KOPT-K1 (cell line): Measurements from ENCODE around the gene INPP5A.

Source experiments
- H3K27ac ChIP-seq: fragments of 200-600 bp; sonication (generic); 2 replicates; pipeline ENCODE4 v1.5.1; 2016; ENCODE audit warnings: antibody characterized with exemption, mild to moderate bottlenecking, low read depth, low read length; ENCODE audit not compliant: poor library complexity, severe bottlenecking
- H3K36me3 ChIP-seq: fragments of 200-600 bp; sonication (generic); 2 replicates; pipeline ENCODE4 v1.5.1; 2017; ENCODE audit warnings: antibody characterized with exemption, mild to moderate bottlenecking, low read length, moderate library complexity; ENCODE audit not compliant: insufficient read depth
- H3K9me3 ChIP-seq: fragments of 200-600 bp; sonication (generic); 2 replicates; pipeline ENCODE4 v1.5.1; 2017; ENCODE audit warnings: antibody characterized with exemption, low read length, mild to moderate bottlenecking; ENCODE audit not compliant: insufficient read depth, poor library complexity, severe bottlenecking

The INPP5A gene

DNA sequence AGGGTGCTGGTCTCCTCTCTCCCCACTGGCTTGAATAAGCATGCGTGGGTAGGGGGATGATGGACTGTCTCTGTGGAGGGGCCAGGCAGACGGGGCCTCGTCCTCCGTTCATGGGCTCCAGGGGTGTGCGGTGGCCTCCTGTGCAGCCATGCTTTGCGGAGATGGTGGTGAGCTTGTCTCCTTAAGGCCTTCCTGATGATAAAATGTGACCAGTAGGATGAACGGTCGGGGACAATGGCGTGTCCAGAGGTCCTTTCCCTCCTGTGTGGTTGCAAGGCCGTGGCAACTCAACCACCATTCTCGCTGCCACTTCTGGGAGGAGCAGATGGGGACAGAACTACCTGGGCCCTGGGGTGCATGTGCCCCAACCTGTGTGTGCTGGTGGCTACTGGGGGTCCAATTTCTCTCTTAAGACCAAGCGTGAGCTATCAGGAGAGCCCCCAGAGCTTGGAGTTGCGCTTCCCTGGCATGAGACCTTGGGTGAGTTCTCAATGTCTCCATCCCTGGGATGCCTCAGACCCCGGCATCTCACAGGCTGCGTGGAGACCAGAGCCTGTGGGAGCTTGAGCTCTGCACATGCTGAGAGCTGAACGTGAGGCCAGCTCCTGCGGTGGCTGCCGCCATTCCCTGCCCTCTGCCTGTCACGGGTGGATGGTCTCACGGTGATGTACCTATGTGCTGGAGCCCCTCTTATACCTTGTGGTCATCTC is 112.2 kb downstream of the INPP5A start:
- Histone ChIP-seq H3K27ac (no peak overlapping the region), H3K36me3 (0 out of 2 replicates have a peak, but pooled peaks cover 11% of the 10 kb centered on the region), H3K9me3 (no peaks in the 10 kb centered on the region)

DNA sequence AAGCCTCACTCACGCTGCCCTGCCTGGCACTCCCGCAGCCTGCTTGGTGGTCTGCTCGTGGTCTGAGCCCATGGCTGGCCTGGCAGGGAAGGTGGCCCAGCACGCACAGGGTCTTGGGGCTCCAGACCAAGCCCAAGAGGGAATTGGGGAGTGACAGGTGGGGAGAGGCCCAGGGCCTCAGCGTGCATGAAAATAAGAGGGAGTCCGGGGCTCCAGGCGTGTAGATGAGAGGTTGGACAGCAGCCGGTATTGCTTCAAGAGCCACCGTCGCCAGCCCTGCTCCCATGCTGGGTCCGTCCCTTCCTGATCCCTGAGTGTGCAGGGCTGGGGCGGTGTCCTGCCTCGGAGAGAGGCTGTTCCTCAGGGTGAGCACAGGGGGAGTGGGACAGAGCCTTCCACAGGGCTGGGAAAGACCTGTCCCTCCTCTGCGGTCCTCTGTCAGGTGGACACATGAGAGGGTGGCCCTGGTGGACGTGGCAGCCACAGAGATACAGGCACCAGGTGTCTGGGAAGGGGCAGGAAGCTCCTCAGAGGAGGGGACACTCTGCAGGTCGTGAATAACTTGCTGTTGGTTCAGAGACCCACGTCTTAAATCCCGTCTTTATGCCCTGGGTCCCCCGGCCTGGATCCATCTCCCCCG is 113.1 kb downstream of the INPP5A start:
- no peaks in the 10 kb centered on the region for H3K9me3 ChIP-seq
- H3K36me3 ChIP-seq, result 0 out of 2 replicates have a peak, but pooled peaks cover 11% of the 10 kb centered on the region
- H3K27ac ChIP-seq, result no peak overlapping the region

DNA sequence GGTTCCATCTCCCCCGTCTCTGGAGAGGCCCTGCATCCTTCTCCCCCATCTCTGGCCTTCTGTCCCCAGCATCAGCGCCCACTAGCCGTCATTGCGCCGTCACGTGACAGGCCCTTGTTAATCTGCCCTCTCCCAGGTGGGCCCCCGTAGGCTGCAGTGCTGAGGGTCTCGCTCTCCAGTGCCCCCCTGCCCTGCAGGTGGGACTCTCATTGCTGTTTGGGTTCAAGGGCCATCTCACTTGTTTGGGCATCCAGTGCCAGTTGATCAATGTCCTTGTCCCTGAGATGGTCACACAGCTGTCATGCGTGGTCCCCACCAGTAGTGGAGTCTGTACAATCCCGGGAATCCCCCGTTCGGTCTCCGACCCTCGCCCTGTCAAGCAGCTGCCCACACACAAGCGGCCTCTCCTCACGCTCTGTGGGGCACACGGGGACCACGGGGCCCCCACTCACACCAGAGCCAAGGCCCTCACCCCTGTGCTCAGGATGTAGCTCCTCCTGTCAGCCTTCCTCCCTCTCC is 114.0 kb downstream of the INPP5A start:
- no peak overlapping the region for H3K27ac ChIP-seq
- no peaks in the 10 kb centered on the region for H3K9me3 ChIP-seq
- 0 out of 2 replicates have a peak, but pooled peaks cover 11% of the 10 kb centered on the region for H3K36me3 ChIP-seq

DNA sequence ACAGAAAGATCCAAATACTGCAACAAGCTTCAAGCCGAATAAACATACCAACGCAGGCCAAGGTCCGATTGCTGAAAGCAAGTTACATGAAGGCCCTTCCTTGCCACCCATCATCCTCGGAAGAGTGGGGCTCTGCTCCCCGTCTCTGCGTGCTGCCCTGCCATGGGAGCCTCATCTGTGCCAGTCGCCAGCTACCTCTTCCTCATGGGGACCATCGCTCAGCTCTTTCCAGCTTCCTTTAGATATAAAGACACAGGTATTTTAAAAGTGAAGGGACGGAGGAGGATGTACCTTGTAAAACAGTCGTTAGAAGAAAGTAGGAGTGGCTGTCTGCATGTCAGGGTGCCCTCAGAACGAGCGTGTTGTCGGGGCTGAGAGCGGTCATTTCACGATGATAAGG is 114.9 kb downstream of the INPP5A start:
- H3K36me3 ChIP-seq, result 0 out of 2 replicates have a peak, but pooled peaks cover 11% of the 10 kb centered on the region
- H3K9me3 ChIP-seq, result no peaks in the 10 kb centered on the region
- no peak overlapping the region for H3K27ac ChIP-seq

DNA sequence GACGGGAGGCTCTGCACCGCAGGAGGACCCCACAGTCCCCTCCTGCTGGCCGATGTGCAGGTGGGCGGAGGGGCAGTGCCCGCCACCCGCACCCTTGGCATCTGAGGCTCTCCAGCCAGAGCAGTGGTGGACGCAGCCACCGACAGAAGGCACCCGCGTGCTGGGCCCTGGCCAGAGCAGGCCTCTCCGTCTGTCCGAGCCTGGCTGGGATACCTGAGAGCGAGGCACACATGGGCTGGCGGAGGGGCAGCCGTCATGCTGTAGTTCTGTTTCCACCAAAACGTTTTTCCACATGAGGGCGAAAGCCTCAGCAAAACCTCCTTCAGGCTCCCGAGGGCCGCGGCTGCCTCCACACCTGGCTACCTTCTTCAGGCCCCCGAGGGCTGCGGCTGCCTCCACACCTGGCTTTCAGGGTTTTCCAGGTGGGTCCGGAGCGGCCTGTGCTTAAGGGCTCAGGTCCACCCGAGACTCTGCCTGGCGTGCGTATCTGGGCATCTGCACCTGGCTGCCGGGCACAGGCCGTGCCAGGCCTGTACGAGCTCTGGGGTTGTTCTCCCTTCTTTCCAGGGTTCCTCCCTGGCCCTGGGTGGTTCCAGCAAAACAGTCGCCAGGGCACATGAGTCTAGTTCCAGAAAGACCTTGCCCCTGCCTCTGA is 115.5 kb downstream of the INPP5A start:
- no peaks in the 10 kb centered on the region for H3K9me3 ChIP-seq
- no peak overlapping the region for H3K27ac ChIP-seq
- 0 out of 2 replicates have a peak, but pooled peaks cover 11% of the 10 kb centered on the region for H3K36me3 ChIP-seq

DNA sequence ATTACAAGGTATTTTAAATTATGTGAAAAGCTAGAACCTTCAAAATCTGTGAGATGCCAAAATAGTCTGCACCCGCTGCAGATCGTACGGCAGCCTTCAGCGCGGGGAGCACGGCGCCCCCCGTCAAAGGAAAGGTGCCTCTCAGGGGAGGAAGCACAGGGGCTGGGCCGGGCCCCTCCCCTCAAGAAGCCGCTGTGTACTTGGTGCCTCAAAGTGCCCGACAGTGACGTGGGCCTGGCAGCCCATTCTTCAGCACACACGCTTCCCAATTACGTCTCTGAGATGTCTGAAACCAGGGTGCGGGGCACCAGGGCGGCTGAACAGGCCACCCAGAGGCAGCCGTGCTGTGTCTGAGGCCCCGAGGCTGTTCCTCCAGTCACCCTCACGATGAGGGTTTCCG is 116.1 kb downstream of the INPP5A start:
- Histone ChIP-seq H3K9me3 (no peaks in the 10 kb centered on the region), H3K36me3 (peaks cover 13% of the 10 kb centered on the region; the same call in 1 of the 2 replicates), H3K27ac (no peak overlapping the region)

DNA sequence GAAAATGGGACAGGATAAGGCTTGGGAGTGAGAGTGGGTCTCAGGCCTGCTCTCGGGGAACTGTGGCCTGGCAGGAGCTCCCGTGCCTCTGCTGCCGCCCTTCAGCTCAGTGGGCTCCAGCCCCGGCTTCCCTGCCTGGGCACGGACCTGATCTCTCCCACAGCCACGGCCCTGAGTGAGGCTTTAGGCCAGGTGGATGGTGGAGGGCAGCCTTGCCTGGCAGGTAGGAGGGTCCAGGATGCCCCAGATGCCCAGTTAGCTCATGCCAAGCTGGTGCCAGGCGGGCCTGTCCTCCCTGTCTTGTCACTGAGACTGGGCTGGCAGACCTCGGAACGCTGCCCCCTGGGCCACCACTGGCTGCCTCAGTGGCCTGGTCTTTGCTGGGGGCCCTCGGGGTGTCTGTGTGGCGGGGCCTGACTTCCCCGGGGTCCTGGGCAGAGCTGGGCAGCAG is 116.6 kb downstream of the INPP5A start:
- Histone ChIP-seq H3K9me3 (no peaks in the 10 kb centered on the region), H3K36me3 (peaks cover 17% of the 10 kb centered on the region; the same call in 1 of the 2 replicates), H3K27ac (no peak overlapping the region)

DNA sequence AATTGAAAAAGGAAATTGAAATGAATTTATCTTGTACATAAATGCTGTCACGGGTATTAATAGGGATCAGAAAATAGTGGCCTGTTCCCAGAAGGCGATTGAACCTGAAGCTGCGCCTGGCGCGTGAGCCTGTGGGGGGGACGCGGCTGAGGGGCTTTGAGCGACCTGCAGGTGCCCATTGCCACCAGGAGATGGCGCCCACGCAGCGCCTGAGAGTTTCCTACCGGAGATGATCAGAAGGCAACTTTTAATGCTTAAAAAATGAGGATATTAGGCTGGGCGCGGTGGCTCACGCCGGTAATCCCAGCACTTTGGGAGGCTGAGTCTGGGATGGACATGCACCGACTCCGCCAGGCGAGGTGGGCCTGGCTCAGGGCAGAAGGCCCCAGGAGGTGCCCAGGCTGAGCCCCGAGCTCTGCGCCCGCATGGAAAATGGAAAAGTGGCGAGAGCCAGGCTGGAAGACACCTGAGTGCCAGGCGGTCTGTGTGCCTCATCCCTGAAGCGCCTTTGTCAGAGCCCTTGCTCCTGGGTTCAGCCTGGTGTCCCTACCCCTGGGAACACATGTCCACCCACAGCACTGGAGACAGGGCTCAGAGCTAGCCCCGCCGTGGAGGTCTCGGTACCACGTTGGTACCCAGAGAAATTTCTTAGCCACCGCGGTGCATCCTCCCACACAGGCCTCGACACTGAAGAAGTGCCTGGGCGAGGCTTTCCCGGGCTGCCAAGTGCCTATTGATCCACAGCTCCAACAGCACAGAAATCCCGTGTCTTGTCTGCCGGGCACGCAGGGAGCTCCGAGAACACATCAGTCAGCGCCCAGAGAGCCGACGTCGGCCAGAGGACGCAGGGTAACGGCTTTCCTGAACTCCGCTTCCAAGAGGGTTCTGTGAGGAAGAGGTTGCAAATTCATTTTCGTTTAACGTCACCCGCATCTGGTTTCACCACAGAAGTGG is 117.4 kb downstream of the INPP5A start:
- peaks cover 23% of the 10 kb centered on the region; the same call in 1 of the 2 replicates for H3K36me3 ChIP-seq
- H3K9me3 ChIP-seq, result no peaks in the 10 kb centered on the region
- H3K27ac ChIP-seq, result no peak overlapping the region

DNA sequence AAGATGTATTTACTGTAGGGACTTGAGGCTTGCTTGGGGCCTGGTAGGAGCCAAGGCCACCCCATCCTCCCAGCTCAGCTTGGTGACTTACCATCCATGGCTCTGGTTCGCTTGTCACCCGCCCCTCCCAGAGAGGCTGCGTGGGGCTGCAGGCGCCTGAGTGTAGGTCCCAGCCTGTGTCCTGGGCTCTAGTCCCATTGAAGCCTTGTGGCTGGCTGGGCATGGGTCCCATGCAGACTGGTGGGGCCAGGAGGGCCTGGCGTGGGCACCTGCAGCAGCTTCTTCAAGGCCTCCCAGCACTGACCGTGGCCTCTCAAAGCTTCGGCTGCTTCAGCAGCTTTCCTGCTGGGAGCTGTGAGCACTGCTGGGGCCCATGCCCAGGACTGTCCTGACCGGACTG is 118.1 kb downstream of the INPP5A start:
- H3K9me3 ChIP-seq, result no peaks in the 10 kb centered on the region
- no peak overlapping the region for H3K27ac ChIP-seq
- H3K36me3 ChIP-seq, result peaks cover 23% of the 10 kb centered on the region; the same call in 1 of the 2 replicates

DNA sequence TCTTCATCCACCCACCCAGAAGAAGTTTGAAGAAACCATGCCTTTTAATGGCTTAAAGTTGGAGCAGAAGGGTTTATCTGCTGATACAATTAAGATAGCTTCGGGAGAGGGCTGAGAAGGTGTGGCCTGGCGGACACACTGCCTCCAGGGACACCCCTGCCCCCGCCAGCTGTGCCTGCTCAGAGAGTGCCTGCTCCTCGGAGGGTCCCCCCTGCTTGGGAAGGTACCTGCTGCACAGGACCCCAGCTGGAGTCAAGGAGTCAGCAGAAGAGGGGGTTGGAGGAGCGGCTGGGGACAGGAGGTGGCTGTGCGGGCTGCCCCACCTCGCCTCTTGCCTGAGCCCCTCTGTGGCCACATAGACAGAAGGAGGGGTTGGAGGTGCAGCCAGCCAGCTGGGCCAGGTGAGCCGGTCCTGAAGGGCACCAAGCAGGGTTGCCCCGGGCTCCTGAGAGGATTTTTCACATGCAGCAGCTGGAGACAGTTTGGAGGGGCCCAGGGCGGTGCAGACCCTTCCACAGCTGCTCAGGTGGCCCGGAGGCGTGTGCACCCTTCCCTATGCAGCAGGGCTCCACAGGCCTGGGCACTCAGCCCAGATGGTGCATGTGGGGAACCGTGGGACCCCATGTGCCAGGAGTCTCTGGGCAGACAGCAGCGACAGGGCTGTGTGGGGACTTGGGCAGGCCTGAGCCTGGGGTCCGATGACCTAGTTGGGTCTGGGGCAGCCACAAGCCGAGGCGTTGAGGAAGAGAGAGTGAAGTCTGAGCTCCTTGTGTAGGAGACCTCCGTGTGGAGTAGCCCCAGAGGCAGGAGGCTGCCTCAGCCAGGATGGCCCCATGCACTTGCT is 118.9 kb downstream of the INPP5A start:
- H3K9me3 ChIP-seq, result no peaks in the 10 kb centered on the region
- H3K36me3 ChIP-seq, result peaks cover 23% of the 10 kb centered on the region; the same call in 1 of the 2 replicates
- H3K27ac ChIP-seq, result no peak overlapping the region

DNA sequence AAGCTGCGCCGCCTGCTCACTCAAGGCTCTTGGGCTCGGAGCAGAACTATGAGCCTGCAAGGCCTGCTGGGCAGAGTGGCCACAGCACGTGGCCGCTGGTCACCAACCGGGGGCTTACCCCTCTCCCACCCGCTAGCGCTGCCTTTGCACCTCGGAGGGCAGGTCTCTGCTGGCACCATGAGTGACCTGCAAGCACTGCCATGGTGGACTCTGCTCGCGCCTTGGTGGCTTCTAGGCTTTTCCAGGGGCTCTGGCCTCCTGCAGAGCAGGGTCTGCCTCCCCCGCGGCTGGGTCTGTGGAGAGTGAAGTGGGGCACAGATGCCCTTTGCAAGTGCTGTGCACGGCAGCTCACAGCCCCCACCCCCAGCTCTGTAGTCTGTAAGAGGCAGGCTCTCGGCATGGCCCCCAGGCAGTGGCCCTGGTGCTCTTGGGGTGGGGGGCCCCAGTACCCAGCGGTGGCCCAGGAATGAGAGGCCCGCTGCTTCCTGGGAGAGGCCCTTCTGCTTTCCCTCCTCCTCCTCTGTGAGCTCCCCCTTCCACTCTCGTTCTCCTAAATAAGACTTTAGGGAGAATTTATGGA is 119.6 kb downstream of the INPP5A start:
- Histone ChIP-seq H3K9me3 (no peaks in the 10 kb centered on the region), H3K27ac (no peak overlapping the region), H3K36me3 (peaks cover 22% of the 10 kb centered on the region; the same call in 1 of the 2 replicates)

DNA sequence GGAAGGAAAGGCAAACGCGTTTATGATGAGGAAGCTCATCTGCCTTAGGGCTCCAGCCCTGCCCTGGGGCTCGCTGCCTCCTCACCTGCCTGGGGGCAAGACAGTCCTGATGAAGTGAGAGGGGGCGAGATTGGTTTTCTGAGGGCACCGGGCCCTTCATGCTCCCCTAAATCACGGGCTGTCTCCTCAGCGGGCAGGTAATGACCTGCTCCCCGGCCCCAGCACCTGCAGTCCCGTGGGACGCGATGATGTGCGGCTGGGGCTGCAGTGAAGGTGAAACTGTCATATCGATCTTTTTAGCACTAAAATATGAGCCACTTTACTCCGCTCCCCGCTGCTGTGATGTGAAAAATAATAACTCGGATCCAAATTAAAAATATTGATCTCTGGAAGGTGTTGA is 120.2 kb downstream of the INPP5A start:
- H3K9me3 ChIP-seq, result no peaks in the 10 kb centered on the region
- no peak overlapping the region for H3K27ac ChIP-seq
- peaks cover 16% of the 10 kb centered on the region; the same call in 1 of the 2 replicates for H3K36me3 ChIP-seq

DNA sequence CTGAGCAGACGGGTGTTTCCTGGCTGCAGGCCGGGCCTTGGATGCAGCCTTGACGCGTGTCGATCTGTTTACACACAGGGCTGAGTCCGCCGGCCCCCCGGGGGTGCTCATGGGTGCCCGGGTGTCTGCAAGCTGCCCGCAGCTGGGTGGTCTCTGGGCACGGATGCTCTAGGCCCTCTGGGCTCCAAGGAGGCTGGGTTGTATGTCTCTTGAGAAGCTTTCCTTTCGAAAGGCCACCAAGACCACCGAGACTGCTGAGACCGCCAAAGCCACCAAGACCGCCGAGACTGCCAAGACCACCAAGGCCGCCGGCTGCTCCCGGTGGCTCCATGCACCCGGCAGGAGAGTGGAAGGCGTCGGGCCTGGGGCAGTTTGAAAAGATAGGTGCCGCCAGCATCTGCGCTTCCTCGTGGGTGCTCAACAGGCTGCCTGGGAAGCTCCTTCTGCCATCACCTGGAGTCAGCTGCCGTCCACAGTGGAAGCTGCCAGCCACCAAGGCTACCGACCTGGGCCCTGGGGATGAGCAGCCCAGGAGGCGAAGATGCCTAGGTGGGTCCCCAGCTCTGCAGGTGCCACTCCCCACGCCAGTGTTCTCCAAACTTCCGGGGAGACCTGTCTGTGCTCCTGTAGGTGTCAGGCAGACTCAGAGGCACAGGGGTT is 121.1 kb downstream of the INPP5A start:
- no peak overlapping the region for H3K27ac ChIP-seq
- H3K36me3 ChIP-seq, result peaks cover 12% of the 10 kb centered on the region; the same call in 1 of the 2 replicates
- no peaks in the 10 kb centered on the region for H3K9me3 ChIP-seq
